ENCODE measurements around the gene PLCH1. TPM values are rescaled to one million over a fixed set of nuclear protein-coding genes. Genes with fewer than 3 reads are reported as not detected.

The PLCH1 gene
- total and polyA plus RNA-seq, 2 donors (not counting 1 experiment from before 2014, with no cell fraction given) = under 0.01 to 0.03 TPM

- H3K36me3 ChIP-seq (ENCODE audit: control insufficient read depth, insufficient read depth, low read length) = no peaks in the 10 kb centered on the region
Measured at GRCh38 chr3:155763870-155764463, 19.1 kb upstream of the PLCH1 start.

GRCh38 chr3:155760653-155761052, 15.8 kb upstream of the PLCH1 start:
- H3K27ac ChIP-seq (ENCODE audit: insufficient read depth, low read length) = no peak overlapping the region
- no peak overlapping the region for H3K4me3 ChIP-seq (replicated peaks in 1 of 4; ENCODE audit: control extremely low read depth in 1 of 4, insufficient read depth in 1 of 4, low read depth in 3 of 4, low read length in 4 of 4)
- no peak overlapping the region for H3K4me2 ChIP-seq (ENCODE audit: extremely low read depth, insufficient read depth, low read length)
- H3K79me2 ChIP-seq (ENCODE audit: control insufficient read depth, insufficient read depth, low read length) = no peaks in the 10 kb centered on the region
- no peak for DNase-seq (ENCODE audit: low read depth in 2 of 2)
- H3K9ac ChIP-seq (ENCODE audit: insufficient read depth, low read length) = no peak overlapping the region
- H3K9me3 ChIP-seq (ENCODE audit: control insufficient read depth, insufficient read depth, low read depth, low read length) = no peaks in the 10 kb centered on the region
- H2AFZ ChIP-seq (ENCODE audit: low read length) = no peak overlapping the region
- no peaks in the 10 kb centered on the region for H4K20me1 ChIP-seq (ENCODE audit: control insufficient read depth, extremely low read depth, insufficient read depth, low read length)
- no peaks in the 10 kb centered on the region for H3K4me1 ChIP-seq (ENCODE audit: control insufficient read depth, extremely low read depth, insufficient read depth, low read length)
- no peaks in the 10 kb centered on the region for H3K36me3 ChIP-seq (ENCODE audit: control insufficient read depth, insufficient read depth, low read length)
- TF ChIP-seq CTCF (conservative IDR thresholded peaks at IDR 0.05 in 1 of 2, IDR thresholded peaks at IDR 0.05 in 1 of 2; ENCODE audit: low read depth in 1 of 2, low read length in 2 of 2) (no peak), EZH2 (IDR thresholded peaks at IDR 0.05; ENCODE audit: low read length, missing control alignments) (no peak)
- H3K27me3 ChIP-seq (ENCODE audit: control insufficient read depth, insufficient read depth, low read length) = no peaks in the 10 kb centered on the region

More at GRCh38 chr3:155763870-155764463, 19.1 kb upstream of the PLCH1 start:
- no peaks in the 10 kb centered on the region for H3K79me2 ChIP-seq (ENCODE audit: control insufficient read depth, insufficient read depth, low read length)
- TF ChIP-seq EZH2 (IDR thresholded peaks at IDR 0.05; ENCODE audit: low read length, missing control alignments) (no peak), CTCF (conservative IDR thresholded peaks at IDR 0.05 in 1 of 2, IDR thresholded peaks at IDR 0.05 in 1 of 2; ENCODE audit: low read depth in 1 of 2, low read length in 2 of 2) (no peak)
- no peak overlapping the region for H3K27ac ChIP-seq (ENCODE audit: insufficient read depth, low read length)
- H3K4me2 ChIP-seq (ENCODE audit: extremely low read depth, insufficient read depth, low read length) = no peak overlapping the region
- no peaks in the 10 kb centered on the region for H3K27me3 ChIP-seq (ENCODE audit: control insufficient read depth, insufficient read depth, low read length)
- H2AFZ ChIP-seq (ENCODE audit: low read length) = no peak overlapping the region
- no peaks in the 10 kb centered on the region for H4K20me1 ChIP-seq (ENCODE audit: control insufficient read depth, extremely low read depth, insufficient read depth, low read length)
- no peak overlapping the region for H3K4me3 ChIP-seq (replicated peaks in 1 of 4; ENCODE audit: control extremely low read depth in 1 of 4, insufficient read depth in 1 of 4, low read depth in 3 of 4, low read length in 4 of 4)
- no peak overlapping the region for H3K9ac ChIP-seq (ENCODE audit: insufficient read depth, low read length)
- DNase-seq (ENCODE audit: low read depth in 2 of 2) = no peak
- H3K9me3 ChIP-seq (ENCODE audit: control insufficient read depth, insufficient read depth, low read depth, low read length) = no peaks in the 10 kb centered on the region
- H3K4me1 ChIP-seq (ENCODE audit: control insufficient read depth, extremely low read depth, insufficient read depth, low read length) = no peaks in the 10 kb centered on the region

- Histone ChIP-seq H3K27me3 (ENCODE audit: control insufficient read depth, insufficient read depth, low read length) (no peaks in the 10 kb centered on the region), H3K79me2 (ENCODE audit: control insufficient read depth, insufficient read depth, low read length) (no peaks in the 10 kb centered on the region), H2AFZ (ENCODE audit: low read length) (no peak overlapping the region), H3K36me3 (ENCODE audit: control insufficient read depth, insufficient read depth, low read length) (no peaks in the 10 kb centered on the region), H4K20me1 (ENCODE audit: control insufficient read depth, extremely low read depth, insufficient read depth, low read length) (no peaks in the 10 kb centered on the region), H3K4me1 (ENCODE audit: control insufficient read depth, extremely low read depth, insufficient read depth, low read length) (no peaks in the 10 kb centered on the region), H3K4me3 (replicated peaks in 1 of 4; ENCODE audit: control extremely low read depth in 1 of 4, insufficient read depth in 1 of 4, low read depth in 3 of 4, low read length in 4 of 4) (no peak overlapping the region), H3K27ac (ENCODE audit: insufficient read depth, low read length) (no peak overlapping the region), H3K9me3 (ENCODE audit: control insufficient read depth, insufficient read depth, low read depth, low read length) (no peaks in the 10 kb centered on the region), H3K4me2 (ENCODE audit: extremely low read depth, insufficient read depth, low read length) (no peak overlapping the region), H3K9ac (ENCODE audit: insufficient read depth, low read length) (no peak overlapping the region)
- TF ChIP-seq CTCF (conservative IDR thresholded peaks at IDR 0.05 in 1 of 2, IDR thresholded peaks at IDR 0.05 in 1 of 2; ENCODE audit: low read depth in 1 of 2, low read length in 2 of 2) (no peak), EZH2 (IDR thresholded peaks at IDR 0.05; ENCODE audit: low read length, missing control alignments) (no peak)
- DNase-seq (ENCODE audit: low read depth in 2 of 2) = no peak
Measured at GRCh38 chr3:155757577-155757976, 12.7 kb upstream of the PLCH1 start.
